ENCODE results near the gene MMP24. TPM values are rescaled to one million over a fixed set of nuclear protein-coding genes. Genes with fewer than 3 reads are reported as not detected.
A peak's percentile ranks its signal among the peaks of the same experiment; 100 is the strongest.

The MMP24 gene
- total and polyA plus RNA-seq, 2 of the 13 experiments (the other 11 are each of a cell fraction or from before 2014, with no cell fraction given), result 0.29 to 0.35 TPM

GRCh38 chr20:35316086-35316485 is 89.6 kb downstream of the MMP24 start:
- POLR2A ChIA-PET, result interaction anchor here (3.4 kb wide), 1 partner anchor 11 kb away, joined by 21 read pairs; no protein-coding TSS in a partner anchor
- intact Hi-C loops (cut with micrococcal nuclease; ENCODE audit: unreplicated experiment) (no loop called here), in situ Hi-C loops (cut with HindIII; ENCODE audit: extremely low pct_ligation_motif_present, low pct_unique_long_range_greater_than_20kb) (no loop called here)
- Histone ChIP-seq H4K20me1 (ENCODE audit: insufficient read depth, low read length) (no peaks in the 10 kb centered on the region), H3K27me3 (ENCODE audit: control insufficient read depth in 1 of 2, insufficient read depth in 2 of 2, low read length in 2 of 2) (no peaks in the 10 kb centered on the region), H2AFZ (ENCODE audit: low read length) (no peak overlapping the region), H3K9me3 (ENCODE audit: low read length) (no peaks in the 10 kb centered on the region), H3K4me2 (ENCODE audit: low read depth, low read length) (no peak overlapping the region), H3K4me3 (replicated peaks in 1 of 3; ENCODE audit: insufficient read depth in 1 of 3, low read depth in 2 of 3, low read length in 3 of 3) (no peak overlapping the region), H3K27ac (ENCODE audit: extremely low read length, insufficient read depth, low read length) (no peak overlapping the region), H3K9ac (ENCODE audit: insufficient read depth, low read depth, low read length) (no peak overlapping the region), H3K4me1 (ENCODE audit: insufficient read depth, low read length) (peaks cover 32% of the 10 kb centered on the region), H3K36me3 (replicated peaks in 1 of 2; ENCODE audit: control insufficient read depth in 1 of 2, insufficient read depth in 2 of 2, low read length in 2 of 2) (peaks cover 7 to 20% of the 10 kb centered on the region in 2 experiments), H3K79me2 (ENCODE audit: insufficient read depth, low read length) (no peaks in the 10 kb centered on the region)
- DNase-seq (ENCODE audit: low spot score), result no peak
- no TSS peak for BruUV-seq (replicated peaks)
- CTCF ChIA-PET (ENCODE audit: low intra/inter-chr PET ratio, low total read pairs), result no interaction called here
- WGBS (ENCODE audit: low lambda C conversion rate), result 100% methylated on average over 2 of the region's 2 CpGs
- peak; percentile 42 for FAIRE-seq
- ATAC-seq, result no peak; the same call in 2 of the 3 replicates
- TF ChIP-seq MAFK (conservative IDR thresholded peaks at IDR 0.05 in 1 of 2, IDR thresholded peaks at IDR 0.05 in 1 of 2; ENCODE audit: low read length in 2 of 2) (peak; percentile 11 to 44; a peak in 1 of 4 replicates), MIER2 (CRISPR knock-in tag; IDR thresholded peaks at IDR 0.05) (no peak), ZNF451 (CRISPR knock-in tag; IDR thresholded peaks at IDR 0.05) (no peak), MAFF (IDR thresholded peaks at IDR 0.05; ENCODE audit: low read depth, low read length) (0 out of 2 replicates have a peak, but pooled peaks have one; percentile 3), DDIT3 (CRISPR knock-in tag; IDR thresholded peaks at IDR 0.05) (no peak)

- ATAC-seq (no peak), FAIRE-seq (no peak), DNase-seq (ENCODE audit: low spot score) (no peak)
- Histone ChIP-seq H3K4me3 (replicated peaks in 1 of 3; ENCODE audit: insufficient read depth in 1 of 3, low read depth in 2 of 3, low read length in 3 of 3) (no peak overlapping the region), H3K9ac (ENCODE audit: insufficient read depth, low read depth, low read length) (no peak overlapping the region), H3K27me3 (ENCODE audit: control insufficient read depth in 1 of 2, insufficient read depth in 2 of 2, low read length in 2 of 2) (no peaks in the 10 kb centered on the region), H3K4me2 (ENCODE audit: low read depth, low read length) (no peak overlapping the region), H4K20me1 (ENCODE audit: insufficient read depth, low read length) (no peaks in the 10 kb centered on the region), H3K36me3 (replicated peaks in 1 of 2; ENCODE audit: control insufficient read depth in 1 of 2, insufficient read depth in 2 of 2, low read length in 2 of 2) (peaks cover 5 to 12% of the 10 kb centered on the region in 2 experiments; a peak in 3 of 5 replicates), H2AFZ (ENCODE audit: low read length) (no peak overlapping the region), H3K27ac (ENCODE audit: extremely low read length, insufficient read depth, low read length) (no peak overlapping the region), H3K9me3 (ENCODE audit: low read length) (no peaks in the 10 kb centered on the region), H3K79me2 (ENCODE audit: insufficient read depth, low read length) (no peaks in the 10 kb centered on the region), H3K4me1 (ENCODE audit: insufficient read depth, low read length) (peaks cover 26% of the 10 kb centered on the region)
- WGBS (ENCODE audit: low lambda C conversion rate), result 97% methylated on average over 5 of the region's 5 CpGs
- intact Hi-C loops (cut with micrococcal nuclease; ENCODE audit: unreplicated experiment), result no loop called here
- ChIA-PET CTCF (ENCODE audit: low intra/inter-chr PET ratio, low total read pairs) (no interaction called here), POLR2A (interaction anchor here (1.1 to 5.3 kb wide), 3 partner anchors 10 to 12 kb away, joined by 3 to 53 read pairs (median 21); no protein-coding TSS in a partner anchor)
- in situ Hi-C loops (cut with HindIII; ENCODE audit: extremely low pct_ligation_motif_present, low pct_unique_long_range_greater_than_20kb), result no loop called here
- no TSS peak for BruUV-seq (replicated peaks)
- no peak for TF ChIP-seq ZBTB26 (CRISPR knock-in tag; IDR thresholded peaks at IDR 0.05; ENCODE audit: borderline replicate concordance)
- no peak for TF ChIP-seq ZNF230 (CRISPR knock-in tag; IDR thresholded peaks at IDR 0.05)
- no peak for TF ChIP-seq ETV6 (CRISPR knock-in tag; conservative IDR thresholded peaks at IDR 0.05)
- no peak for TF ChIP-seq KAT7 (CRISPR knock-in tag; IDR thresholded peaks at IDR 0.05; ENCODE audit: borderline replicate concordance)
- TF ChIP-seq NR2F1 (CRISPR knock-in tag; IDR thresholded peaks at IDR 0.05), result no peak
- TF ChIP-seq ZNF709 (CRISPR knock-in tag; IDR thresholded peaks at IDR 0.05), result no peak
- TF ChIP-seq SUZ12 (IDR thresholded peaks at IDR 0.05; ENCODE audit: low read depth, low read length), result no peak
- TF ChIP-seq ZNF691 (CRISPR knock-in tag; IDR thresholded peaks at IDR 0.05; ENCODE audit: borderline replicate concordance, low read depth), result no peak
- TF ChIP-seq, protein P1, sequence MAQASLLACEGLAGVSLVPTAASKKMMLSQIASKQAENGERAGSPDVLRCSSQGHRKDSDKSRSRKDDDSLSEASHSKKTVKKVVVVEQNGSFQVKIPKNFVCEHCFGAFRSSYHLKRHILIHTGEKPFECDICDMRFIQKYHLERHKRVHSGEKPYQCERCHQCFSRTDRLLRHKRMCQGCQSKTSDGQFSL (CRISPR knock-in tag; IDR thresholded peaks at IDR 0.05), result no peak
Measured at GRCh38 chr20:35317416-35318210, 91.1 kb downstream of the MMP24 start.

Measured in HepG2 (cell line).